Activated CD8-positive, alpha-beta T cell treated with anti-CD3 and anti-CD28 coated beads for 36 hours (primary cell): ENCODE measurements around the gene FYN. TPM values are rescaled to one million over a fixed set of nuclear protein-coding genes. Genes with fewer than 3 reads are reported as not detected.

Source experiments
- ATAC-seq: fragments of 200-7000 bp; cut with Tn5 transposase; one replicate; pipeline ENCODE4 v1.10.0; 2021; ENCODE audit warnings: mild to moderate bottlenecking, moderate library complexity
- CTCF ChIA-PET: fragments of 350-600 bp; sonication (Branson Sonifier 250); formaldehyde crosslinking; loops from one replicate; lab custom pipeline; 2021; ENCODE audit warnings: antibody characterized with exemption; lab: Charles Lee
- POLR2A ChIA-PET: fragments of 350-600 bp; sonication (Branson Sonifier 250); formaldehyde crosslinking; loops from one replicate; lab custom pipeline; 2021; ENCODE audit warnings: antibody characterized with exemption; lab: Charles Lee
- DNase-seq: peaks from one replicate; pipeline ENCODE4 v3.0.0-alpha.2; 2020
- H3K27ac Mint-ChIP-seq: one replicate; pipeline ENCODE4 v1.8.0; 2021; ENCODE audit warnings: mild to moderate bottlenecking, mixed read lengths
- H3K27me3 Mint-ChIP-seq: one replicate; pipeline ENCODE4 v1.8.0; 2021; ENCODE audit warnings: mixed read lengths
- H3K36me3 Mint-ChIP-seq: one replicate; pipeline ENCODE4 v1.8.0; 2021; ENCODE audit warnings: low read depth, mixed read lengths
- H3K4me1 Mint-ChIP-seq: one replicate; pipeline ENCODE4 v1.8.0; 2021; ENCODE audit warnings: low read depth, mixed read lengths
- H3K4me3 Mint-ChIP-seq: one replicate; pipeline ENCODE4 v1.8.0; 2021; ENCODE audit warnings: mild to moderate bottlenecking, moderate library complexity, mixed read lengths
- H3K9me3 Mint-ChIP-seq: one replicate; pipeline ENCODE4 v1.8.0; 2021; ENCODE audit warnings: mixed read lengths
- CTCF ChIP-seq: fragments of 200-600 bp; IDR thresholded peaks from one replicate; pipeline ENCODE4 v1.8.0; 2022; ENCODE audit warnings: antibody characterized with exemption, mild to moderate bottlenecking
- intact Hi-C: fragments of 100-400 bp; cut with micrococcal nuclease; formaldehyde crosslinking; loops from one replicate; pipeline ENCODE4 v1.10.0; 2022
- total RNA-seq, 2 experiments: library from RNA; stranded (reverse); gene quantifications; one replicate each; pipeline ENCODE4 v1.2.3, GENCODE V29; 2021

The FYN gene
- total RNA-seq, 2 experiments from 2014 or later = 384 to 386 TPM

- CTCF ChIA-PET = no interaction called here
- no peak for TF ChIP-seq CTCF
Measured at GRCh38 chr6:111718990-111719389, 154.3 kb downstream of the FYN start.

GRCh38 chr6:111718326-111718725 is 154.9 kb downstream of the FYN start:
- intact Hi-C loops = no loop called here
- H3K27ac Mint-ChIP-seq = peak overlapping the region; percentile 85
- POLR2A ChIA-PET = interaction anchor here (1.2 kb wide), 1 partner anchor 17 kb away, joined by 3 read pairs; no protein-coding TSS in a partner anchor
- DNase-seq (no peak), ATAC-seq (no peak)
- peaks cover 90% of the 10 kb centered on the region for H3K4me1 Mint-ChIP-seq
- H3K4me3 Mint-ChIP-seq = no peak overlapping the region
- peaks cover 87% of the 10 kb centered on the region for H3K36me3 Mint-ChIP-seq
- H3K27me3 Mint-ChIP-seq = no peaks in the 10 kb centered on the region
- no peak for TF ChIP-seq CTCF
- no peaks in the 10 kb centered on the region for H3K9me3 Mint-ChIP-seq
- CTCF ChIA-PET = no interaction called here

More at GRCh38 chr6:111718990-111719389, 154.3 kb downstream of the FYN start:
- DNase-seq = no peak
- POLR2A ChIA-PET = no interaction called here
- Mint-ChIP-seq H3K27me3 (no peaks in the 10 kb centered on the region), H3K4me3 (no peak overlapping the region), H3K9me3 (no peaks in the 10 kb centered on the region), H3K27ac (peak overlapping the region; percentile 85), H3K4me1 (peaks cover 90% of the 10 kb centered on the region), H3K36me3 (peaks cover 80% of the 10 kb centered on the region)
- intact Hi-C loops = no loop called here
- no peak for ATAC-seq

- no peak for TF ChIP-seq CTCF
- no peak overlapping the region for H3K4me3 Mint-ChIP-seq
- peaks cover 91% of the 10 kb centered on the region for H3K36me3 Mint-ChIP-seq
- H3K4me1 Mint-ChIP-seq = peaks cover 91% of the 10 kb centered on the region
- ATAC-seq (no peak), DNase-seq (no peak)
- H3K9me3 Mint-ChIP-seq = no peaks in the 10 kb centered on the region
- POLR2A ChIA-PET = interaction anchor here (1.1 to 1.2 kb wide), 2 partner anchors 18 to 42 kb away, joined by 3 to 4 read pairs; no protein-coding TSS in a partner anchor
- intact Hi-C loops = no loop called here
- no peaks in the 10 kb centered on the region for H3K27me3 Mint-ChIP-seq
- peak overlapping the region; percentile 85 for H3K27ac Mint-ChIP-seq
- CTCF ChIA-PET = interaction anchor here (1.0 to 2.5 kb wide), 2 partner anchors 44 to 279 kb away, joined by 3 to 5 read pairs; no protein-coding TSS in a partner anchor
Measured at GRCh38 chr6:111717621-111718020, 155.6 kb downstream of the FYN start.

- no peak for DNase-seq
- no peaks in the 10 kb centered on the region for H3K27me3 Mint-ChIP-seq
- CTCF ChIA-PET = interaction anchor here (0.9 to 2.5 kb wide), 4 partner anchors 47 to 280 kb away, joined by 3 to 5 read pairs (median 3); no protein-coding TSS in a partner anchor
- peaks cover 92% of the 10 kb centered on the region for H3K4me1 Mint-ChIP-seq
- ATAC-seq = no peak
- POLR2A ChIA-PET = no interaction called here
- peak overlapping the region; percentile 85 for H3K27ac Mint-ChIP-seq
- TF ChIP-seq CTCF = no peak
- H3K4me3 Mint-ChIP-seq = no peak overlapping the region
- intact Hi-C loops = no loop called here
- peaks cover 92% of the 10 kb centered on the region for H3K36me3 Mint-ChIP-seq
- no peaks in the 10 kb centered on the region for H3K9me3 Mint-ChIP-seq
Measured at GRCh38 chr6:111716325-111716724, 156.9 kb downstream of the FYN start.

- peaks cover 90% of the 10 kb centered on the region for H3K36me3 Mint-ChIP-seq
- CTCF ChIA-PET = interaction anchor here (1.0 to 2.5 kb wide), 2 partner anchors 109 to 281 kb away, joined by 3 to 5 read pairs; no protein-coding TSS in a partner anchor
- peak overlapping the region; percentile 92 for H3K27ac Mint-ChIP-seq
- peaks cover 92% of the 10 kb centered on the region for H3K4me1 Mint-ChIP-seq
- no peaks in the 10 kb centered on the region for H3K27me3 Mint-ChIP-seq
- no peak for TF ChIP-seq CTCF
- no peaks in the 10 kb centered on the region for H3K9me3 Mint-ChIP-seq
- intact Hi-C loops = no loop called here
- ATAC-seq (peak; percentile 74), DNase-seq (peak; percentile 72)
- H3K4me3 Mint-ChIP-seq = no peak overlapping the region
- POLR2A ChIA-PET = no interaction called here
Measured at GRCh38 chr6:111715321-111715720, 157.9 kb downstream of the FYN start.
